Naive B cell (primary cell): ENCODE measurements around the gene LARP1B. TPM values are rescaled to one million over a fixed set of nuclear protein-coding genes. Genes with fewer than 3 reads are reported as not detected.
A peak's percentile ranks its signal among the peaks of the same experiment; 100 is the strongest.
"Not testable (repeated sequence)": the region's sequence is repeated elsewhere in the genome, so short reads cannot be mapped to it uniquely, and the experiment has no call there.

ENCODE experiments used
- ATAC-seq, 2 donors: fragments of 150-1000 bp; cut with Tn5 transposase; 2 replicates each; pipeline ENCODE4 v1.10.0; 2021; ENCODE audit warnings: low read depth in 2 of 2, mild to moderate bottlenecking in 2 of 2, moderate library complexity in 2 of 2
- DNase-seq: peaks from one replicate; pipeline ENCODE4 v3.0.0; 2022
- H3K27ac Mint-ChIP-seq, 6 donors: one replicate each; pipeline ENCODE4 v1.8.0; 2020 to 2022; ENCODE audit warnings: mild to moderate bottlenecking in 6 of 6, mixed read lengths in 6 of 6, moderate library complexity in 5 of 6, inconsistent platforms in 2 of 6
- H3K27me3 Mint-ChIP-seq, 3 donors: one replicate each; pipeline ENCODE4 v1.8.0; 2021 to 2022; ENCODE audit warnings: mixed read lengths in 3 of 3, mild to moderate bottlenecking in 1 of 3
- H3K36me3 Mint-ChIP-seq, 2 donors: one replicate each; pipeline ENCODE4 v1.8.0; 2020 to 2022; ENCODE audit warnings: mixed read lengths in 2 of 2, inconsistent platforms in 1 of 2, mild to moderate bottlenecking in 1 of 2
- H3K4me1 Mint-ChIP-seq, 3 donors: one replicate each; pipeline ENCODE4 v1.8.0; 2020 to 2022; ENCODE audit warnings: mixed read lengths in 3 of 3, inconsistent platforms in 1 of 3, mild to moderate bottlenecking in 1 of 3, moderate library complexity in 1 of 3
- H3K4me3 Mint-ChIP-seq, 8 donors: one replicate each; pipeline ENCODE4 v1.8.0; 2020 to 2022; ENCODE audit warnings: mild to moderate bottlenecking in 8 of 8, mixed read lengths in 8 of 8, moderate library complexity in 8 of 8, inconsistent platforms in 2 of 8
- H3K9me3 Mint-ChIP-seq, 7 donors: one replicate each; pipeline ENCODE4 v1.8.0; 2020 to 2022; ENCODE audit warnings: mixed read lengths in 7 of 7, mild to moderate bottlenecking in 5 of 7, inconsistent platforms in 2 of 7, moderate library complexity in 1 of 7
- polyA plus RNA-seq, 6 donors: library from polyadenylated mRNA; unstranded; fragments of 300-500 nt; fragmentation: Illumina TruSeq; gene quantifications; one replicate each; pipeline ENCODE4 v1.2.3, GENCODE V29; 2021; ENCODE audit warnings: low read depth in 6 of 6

The LARP1B gene
- polyA plus RNA-seq, 6 donors from 2014 or later = 3.2 to 8.1 (median 4.3) TPM

GRCh38 chr4:128155231-128155855, 94.2 kb downstream of the LARP1B start:
- peaks cover 3 to 8% (median 6%) of the 10 kb centered on the region in 7 donors for H3K9me3 Mint-ChIP-seq
- H3K27ac Mint-ChIP-seq = no peak overlapping the region
- ATAC-seq (no peak), DNase-seq (no peak)
- peak overlapping the region in 1 of 8 donors; percentile 52 for H3K4me3 Mint-ChIP-seq
- H3K27me3 Mint-ChIP-seq = no peaks in the 10 kb centered on the region
- H3K36me3 Mint-ChIP-seq = peaks cover 6 to 21% of the 10 kb centered on the region in 2 donors
- peaks cover 0 to 3% (median 0%) of the 10 kb centered on the region in 3 donors for H3K4me1 Mint-ChIP-seq

GRCh38 chr4:128155874-128156456, 94.9 kb downstream of the LARP1B start:
- peaks cover 0 to 3% (median 0%) of the 10 kb centered on the region in 3 donors for H3K4me1 Mint-ChIP-seq
- peaks cover 6 to 21% of the 10 kb centered on the region in 2 donors for H3K36me3 Mint-ChIP-seq
- no peaks in the 10 kb centered on the region for H3K27me3 Mint-ChIP-seq
- H3K27ac Mint-ChIP-seq = peak overlapping the region in 2 of 6 donors; percentile 38 to 60
- DNase-seq = no peak
- H3K9me3 Mint-ChIP-seq = peaks cover 3 to 8% (median 6%) of the 10 kb centered on the region in 7 donors
- no peak overlapping the region for H3K4me3 Mint-ChIP-seq
- no peak for ATAC-seq

- not testable (repeated sequence) for H3K27me3 Mint-ChIP-seq, H3K9me3 Mint-ChIP-seq, H3K4me3 Mint-ChIP-seq, ATAC-seq, DNase-seq, H3K4me1 Mint-ChIP-seq
- Mint-ChIP-seq H3K36me3 (peaks cover 6 to 21% of the 10 kb centered on the region in 2 donors), H3K27ac (peak overlapping the region in 1 of 6 donors; percentile 47)
These were observed 95.4 kb downstream of the LARP1B start for GRCh38 chr4:128156472-128156871.

- no peak for ATAC-seq
- Mint-ChIP-seq H3K4me3 (peak overlapping the region in 1 of 8 donors; percentile 47), H3K36me3 (peaks cover under 1 to 21% of the 10 kb centered on the region in 2 donors), H3K9me3 (peaks cover 3 to 8% (median 6%) of the 10 kb centered on the region in 7 donors), H3K27ac (no peak overlapping the region), H3K4me1 (peaks cover 0 to 3% (median 0%) of the 10 kb centered on the region in 3 donors), H3K27me3 (no peaks in the 10 kb centered on the region)
- DNase-seq = no peak
These were observed 97.8 kb downstream of the LARP1B start for GRCh38 chr4:128158894-128159293.

GRCh38 chr4:128159967-128160366, 98.9 kb downstream of the LARP1B start:
- Mint-ChIP-seq H3K4me1 (peaks cover 0 to 3% (median 0%) of the 10 kb centered on the region in 3 donors), H3K4me3 (no peak overlapping the region), H3K36me3 (peaks cover 0 to 21% of the 10 kb centered on the region in 2 donors), H3K9me3 (peaks cover 3 to 8% (median 6%) of the 10 kb centered on the region in 7 donors), H3K27me3 (no peaks in the 10 kb centered on the region), H3K27ac (no peak overlapping the region)
- no peak for ATAC-seq
- no peak for DNase-seq

- DNase-seq (no peak), ATAC-seq (no peak)
- Mint-ChIP-seq H3K27me3 (no peaks in the 10 kb centered on the region), H3K4me3 (no peak overlapping the region), H3K27ac (no peak overlapping the region), H3K4me1 (peaks cover 0 to under 1% (median 0%) of the 10 kb centered on the region in 3 donors), H3K36me3 (peaks cover 0 to 17% of the 10 kb centered on the region in 2 donors), H3K9me3 (peaks cover under 1 to 8% (median 6%) of the 10 kb centered on the region in 7 donors)
These were observed 100.0 kb downstream of the LARP1B start for GRCh38 chr4:128161138-128161537.

GRCh38 chr4:128162434-128162833, 101.3 kb downstream of the LARP1B start:
- H3K9me3 Mint-ChIP-seq = peaks cover 0 to 4% (median 0%) of the 10 kb centered on the region in 7 donors
- no peaks in the 10 kb centered on the region for H3K4me1 Mint-ChIP-seq
- peaks cover 0 to 4% of the 10 kb centered on the region in 2 donors for H3K36me3 Mint-ChIP-seq
- H3K27me3 Mint-ChIP-seq = no peaks in the 10 kb centered on the region
- ATAC-seq (no peak), DNase-seq (no peak)
- no peak overlapping the region for H3K4me3 Mint-ChIP-seq
- H3K27ac Mint-ChIP-seq = no peak overlapping the region

GRCh38 chr4:128163177-128164117, 102.3 kb downstream of the LARP1B start:
- no peak overlapping the region for H3K4me3 Mint-ChIP-seq
- no peaks in the 10 kb centered on the region for H3K9me3 Mint-ChIP-seq
- no peak overlapping the region for H3K27ac Mint-ChIP-seq
- H3K36me3 Mint-ChIP-seq = no peaks in the 10 kb centered on the region
- H3K4me1 Mint-ChIP-seq = no peaks in the 10 kb centered on the region
- H3K27me3 Mint-ChIP-seq = no peaks in the 10 kb centered on the region
- ATAC-seq = no peak
- no peak for DNase-seq

GRCh38 chr4:128166982-128167381, 105.9 kb downstream of the LARP1B start:
- no peaks in the 10 kb centered on the region for H3K4me1 Mint-ChIP-seq
- no peaks in the 10 kb centered on the region for H3K27me3 Mint-ChIP-seq
- DNase-seq = no peak
- H3K9me3 Mint-ChIP-seq = no peaks in the 10 kb centered on the region
- no peak overlapping the region for H3K4me3 Mint-ChIP-seq
- no peak overlapping the region for H3K27ac Mint-ChIP-seq
- H3K36me3 Mint-ChIP-seq = no peaks in the 10 kb centered on the region
- ATAC-seq = no peak

- no peak overlapping the region for H3K27ac Mint-ChIP-seq
- no peaks in the 10 kb centered on the region for H3K9me3 Mint-ChIP-seq
- no peak overlapping the region for H3K4me3 Mint-ChIP-seq
- ATAC-seq (no peak), DNase-seq (no peak)
- no peaks in the 10 kb centered on the region for H3K4me1 Mint-ChIP-seq
- H3K27me3 Mint-ChIP-seq = no peaks in the 10 kb centered on the region
- H3K36me3 Mint-ChIP-seq = no peaks in the 10 kb centered on the region
These were observed 107.6 kb downstream of the LARP1B start for GRCh38 chr4:128168701-128169100.

GRCh38 chr4:128169245-128169644, 108.1 kb downstream of the LARP1B start:
- Mint-ChIP-seq H3K4me3 (no peak overlapping the region), H3K27ac (no peak overlapping the region), H3K9me3 (no peaks in the 10 kb centered on the region), H3K36me3 (no peaks in the 10 kb centered on the region), H3K27me3 (no peaks in the 10 kb centered on the region), H3K4me1 (no peaks in the 10 kb centered on the region)
- no peak for DNase-seq
- ATAC-seq = no peak

GRCh38 chr4:128176643-128177042, 115.5 kb downstream of the LARP1B start:
- H3K27ac Mint-ChIP-seq = no peak overlapping the region
- no peaks in the 10 kb centered on the region for H3K27me3 Mint-ChIP-seq
- no peaks in the 10 kb centered on the region for H3K36me3 Mint-ChIP-seq
- peaks cover 0 to 4% (median 0%) of the 10 kb centered on the region in 3 donors for H3K4me1 Mint-ChIP-seq
- peaks cover 0 to 3% (median 0%) of the 10 kb centered on the region in 7 donors for H3K9me3 Mint-ChIP-seq
- ATAC-seq = no peak
- DNase-seq = no peak
- no peak overlapping the region for H3K4me3 Mint-ChIP-seq

GRCh38 chr4:128177498-128177897, 116.4 kb downstream of the LARP1B start:
- no peak overlapping the region for H3K4me3 Mint-ChIP-seq
- H3K9me3 Mint-ChIP-seq = peaks cover 0 to 3% (median 0%) of the 10 kb centered on the region in 7 donors
- H3K27me3 Mint-ChIP-seq = no peaks in the 10 kb centered on the region
- H3K27ac Mint-ChIP-seq = peak overlapping the region in 1 of 6 donors; percentile 3
- DNase-seq (no peak), ATAC-seq (no peak)
- peaks cover 0 to 4% (median 0%) of the 10 kb centered on the region in 3 donors for H3K4me1 Mint-ChIP-seq
- H3K36me3 Mint-ChIP-seq = no peaks in the 10 kb centered on the region
